HG02588 (cell line): ENCODE data around the gene GOLGA8M.
"Not testable (repeated sequence)": the region's sequence is repeated elsewhere in the genome, so short reads cannot be mapped to it uniquely, and the experiment has no call there.

ENCODE experiments used
- ATAC-seq: cut with Tn5 transposase; IDR thresholded peaks from one replicate; pipeline ENCODE4 v1.9.1; 2021; ENCODE audit warnings: mild to moderate bottlenecking, moderate library complexity; ENCODE audit not compliant: unreplicated experiment

The GOLGA8M gene

DNA sequence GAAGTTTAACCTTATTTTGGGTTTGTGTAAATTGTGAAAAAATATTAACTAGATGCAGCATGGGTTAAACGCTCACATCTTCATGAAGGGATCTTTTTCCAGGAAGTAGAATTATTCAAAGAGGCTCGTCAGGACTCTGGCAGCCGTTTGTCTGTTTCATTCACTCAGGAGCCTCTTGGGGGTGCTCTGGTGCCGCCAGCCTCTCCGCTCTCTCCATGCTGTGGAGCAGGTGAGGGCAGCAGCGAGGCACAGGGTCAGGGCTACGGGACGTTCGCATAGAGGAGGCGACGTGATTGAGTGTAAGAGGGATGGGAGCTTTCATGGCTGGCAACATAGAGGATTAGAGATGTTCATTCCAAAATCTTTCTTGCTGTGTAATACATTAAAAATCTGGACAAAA lies 48.5 kb downstream of the GOLGA8M start:
- not testable (repeated sequence) for ATAC-seq

DNA sequence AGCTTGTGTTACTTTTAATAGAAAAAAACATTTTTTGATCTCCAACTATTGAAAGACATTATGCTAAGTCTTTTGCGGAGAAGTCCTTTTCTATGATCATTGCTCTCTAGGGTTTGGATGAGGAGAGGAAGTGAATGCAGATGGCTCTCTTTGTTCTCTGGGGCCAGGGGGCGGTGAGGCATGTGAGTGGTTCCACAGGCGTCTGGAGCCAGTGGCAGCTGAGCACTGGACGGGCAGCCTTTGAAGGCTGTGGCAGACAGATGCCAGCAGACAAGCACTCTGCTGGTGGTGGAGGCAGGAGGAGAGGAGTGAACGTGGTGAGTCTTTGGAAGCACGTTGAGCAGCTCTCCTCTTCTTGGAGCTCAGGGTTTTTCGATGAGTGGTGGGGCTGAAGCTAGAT lies 51.5 kb downstream of the GOLGA8M start:
- ATAC-seq = not testable (repeated sequence)

DNA sequence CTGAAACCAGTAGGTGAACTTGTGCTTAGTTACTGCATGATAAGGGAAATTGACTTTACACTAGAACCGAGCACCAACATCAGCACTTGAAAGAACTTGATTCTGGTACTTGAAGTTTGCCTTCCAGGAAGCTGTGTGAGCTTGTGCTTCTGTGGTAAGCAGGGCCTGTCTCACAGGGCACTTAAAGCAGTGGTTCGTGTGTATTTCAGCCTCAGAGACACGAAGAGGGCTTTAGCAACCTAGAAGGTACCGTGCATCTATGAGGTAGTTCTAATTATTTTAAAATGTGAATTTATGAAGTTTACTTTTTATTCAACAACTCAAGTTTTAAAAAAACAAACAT lies 56.2 kb downstream of the GOLGA8M start:
- ATAC-seq = not testable (repeated sequence)

GRCh38 chr15:28655329-28656017 lies 56.7 kb downstream of the GOLGA8M start:
- ATAC-seq = not testable (repeated sequence)

- ATAC-seq = not testable (repeated sequence)
These were observed 58.0 kb downstream of the GOLGA8M start for GRCh38 chr15:28654194-28654593.

GRCh38 chr15:28652538-28652937 lies 59.7 kb downstream of the GOLGA8M start:
- not testable (repeated sequence) for ATAC-seq
